Measurements from ENCODE around the gene GSTT4.

- TF ChIP-seq CTCF (IDR thresholded peaks at IDR 0.05) (no peak), POLR2A (IDR thresholded peaks at IDR 0.05) (no peak)
Measured at GRCh38 chr22:24008022-24008283, 2.7 kb upstream of the GSTT4 start.

Data from body of pancreas (tissue), 4 donors.